HG03064 (cell line): ENCODE results near the gene RAPGEF6.
"Not testable (repeated sequence)": the region's sequence is repeated elsewhere in the genome, so short reads cannot be mapped to it uniquely, and the experiment has no call there.

Experiments used
- ATAC-seq: cut with Tn5 transposase; IDR thresholded peaks from one replicate; pipeline ENCODE4 v1.9.1; 2021; ENCODE audit warnings: low read depth; ENCODE audit not compliant: unreplicated experiment

RAPGEF6 gene

GRCh38 chr5:131634996-131635683 is at the start of gene RAPGEF6:
Gene RAPGEF6, minus strand, starts transcription at chr5:131635229. Its CDS starts 199 bp downstream, at chr5:131635030.
- peak; percentile 85 for ATAC-seq

- ATAC-seq = no peak
Measured at GRCh38 chr5:131684595-131684994, 49.6 kb upstream of the RAPGEF6 start.

- no peak for ATAC-seq
Measured at GRCh38 chr5:131684051-131684450, 49.0 kb upstream of the RAPGEF6 start.

- ATAC-seq = no peak
Measured at GRCh38 chr5:131682826-131683225, 47.8 kb upstream of the RAPGEF6 start.

GRCh38 chr5:131682175-131682574 is 47.1 kb upstream of the RAPGEF6 start:
- ATAC-seq = no peak

- ATAC-seq = no peak
Measured at GRCh38 chr5:131679911-131680310, 44.9 kb upstream of the RAPGEF6 start.

GRCh38 chr5:131678273-131678672 is 43.2 kb upstream of the RAPGEF6 start:
- ATAC-seq = not testable (repeated sequence)

GRCh38 chr5:131677115-131677514 is 42.1 kb upstream of the RAPGEF6 start:
- ATAC-seq = no peak

GRCh38 chr5:131672776-131673175 is 37.7 kb upstream of the RAPGEF6 start:
- ATAC-seq = peak; percentile 19

- no peak for ATAC-seq
Measured at GRCh38 chr5:131671994-131672655, 37.1 kb upstream of the RAPGEF6 start.

- ATAC-seq = no peak
Measured at GRCh38 chr5:131671409-131671808, 36.4 kb upstream of the RAPGEF6 start.

GRCh38 chr5:131664929-131665328 is 29.9 kb upstream of the RAPGEF6 start:
- ATAC-seq = no peak

- no peak for ATAC-seq
Measured at GRCh38 chr5:131661933-131662332, 26.9 kb upstream of the RAPGEF6 start.

GRCh38 chr5:131659841-131660240 is 24.8 kb upstream of the RAPGEF6 start:
- no peak for ATAC-seq

- no peak for ATAC-seq
Measured at GRCh38 chr5:131659290-131659689, 24.3 kb upstream of the RAPGEF6 start.

- ATAC-seq = no peak
Measured at GRCh38 chr5:131654776-131655175, 19.7 kb upstream of the RAPGEF6 start.

GRCh38 chr5:131654309-131654708 is 19.3 kb upstream of the RAPGEF6 start:
- ATAC-seq = no peak

- no peak for ATAC-seq
Measured at GRCh38 chr5:131649161-131649560, 14.1 kb upstream of the RAPGEF6 start.

- ATAC-seq = peak; percentile 73
Measured at GRCh38 chr5:131647048-131647769, 12.2 kb upstream of the RAPGEF6 start.

GRCh38 chr5:131644822-131645221 is 9.8 kb upstream of the RAPGEF6 start:
- ATAC-seq = no peak

- ATAC-seq = no peak
Measured at GRCh38 chr5:131644370-131644769, 9.3 kb upstream of the RAPGEF6 start.

GRCh38 chr5:131641494-131641893 is 6.5 kb upstream of the RAPGEF6 start:
- no peak for ATAC-seq
